GM19239 (cell line): ENCODE data around the gene C11orf16.
"Not testable (repeated sequence)": the region's sequence is repeated elsewhere in the genome, so short reads cannot be mapped to it uniquely, and the experiment has no call there.

Source experiments
- DNase-seq: peaks from one replicate; pipeline ENCODE4 v3.0.0; 2011; ENCODE audit warnings: low spot score; ENCODE audit not compliant: insufficient read length
- FAIRE-seq: peaks from 2 replicates; lab custom pipeline; 2011; peaks lifted over from hg19 to GRCh38; lab: Jason Lieb, UNC

The C11orf16 gene, protein sequence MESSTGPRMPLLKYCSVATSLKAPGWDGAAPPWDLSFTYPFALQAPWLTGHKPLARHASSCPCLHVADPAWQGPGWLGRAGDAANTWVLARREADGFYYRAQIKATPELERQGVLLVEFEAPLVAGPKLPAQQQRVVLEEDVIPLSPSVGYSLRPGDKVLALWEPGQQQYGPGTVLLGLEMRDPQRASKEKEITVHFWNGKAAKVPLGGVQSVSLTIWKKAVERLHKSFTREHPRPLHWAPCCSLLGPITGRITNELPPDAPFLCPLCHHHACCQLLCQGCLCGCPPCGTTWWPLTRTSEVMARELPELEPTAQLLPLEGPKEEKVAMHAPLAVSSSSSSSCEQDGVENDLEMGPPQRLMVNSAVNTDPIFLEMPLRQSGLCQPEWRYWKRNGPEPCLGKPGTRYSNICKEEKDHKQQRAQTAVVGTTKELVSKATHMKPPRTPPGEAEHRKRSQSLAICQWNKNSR

DNA sequence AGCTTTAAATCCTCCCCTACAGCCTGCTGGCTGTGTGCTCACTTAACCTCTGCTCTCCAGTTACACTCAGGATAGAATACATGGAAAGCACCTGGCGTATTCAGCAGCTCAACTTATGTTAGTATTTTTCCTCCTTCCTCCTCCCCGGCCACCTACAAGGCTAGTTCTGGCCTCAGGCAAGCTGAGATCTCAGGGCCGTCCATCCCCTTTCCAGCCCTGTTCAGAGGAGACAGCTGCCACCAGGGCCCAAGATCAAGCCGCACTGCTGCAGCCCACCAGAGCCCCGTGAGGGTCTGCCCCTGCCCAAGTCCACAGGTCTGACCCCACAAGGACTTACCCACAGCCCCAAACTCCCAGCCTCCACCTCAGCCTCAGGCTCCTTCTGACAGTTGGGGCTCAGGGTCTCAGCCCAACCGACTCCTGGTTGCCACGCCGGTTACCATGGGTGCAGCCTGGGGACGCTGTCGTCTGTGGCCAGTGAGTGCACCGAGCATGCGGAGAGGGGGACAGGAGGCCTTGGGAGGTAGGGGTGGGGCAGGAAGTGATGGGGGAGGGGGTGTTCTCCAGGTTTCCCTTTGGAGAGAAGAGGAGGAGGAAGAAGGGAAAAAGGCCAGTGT, at the start of gene C11orf16:
Gene C11orf16, minus strand, starts transcription at position 384 of the 617 bp plus-strand sequence. CDS start 639 bp downstream, outside the sequence.
- FAIRE-seq (no peak), DNase-seq (no peak)

DNA sequence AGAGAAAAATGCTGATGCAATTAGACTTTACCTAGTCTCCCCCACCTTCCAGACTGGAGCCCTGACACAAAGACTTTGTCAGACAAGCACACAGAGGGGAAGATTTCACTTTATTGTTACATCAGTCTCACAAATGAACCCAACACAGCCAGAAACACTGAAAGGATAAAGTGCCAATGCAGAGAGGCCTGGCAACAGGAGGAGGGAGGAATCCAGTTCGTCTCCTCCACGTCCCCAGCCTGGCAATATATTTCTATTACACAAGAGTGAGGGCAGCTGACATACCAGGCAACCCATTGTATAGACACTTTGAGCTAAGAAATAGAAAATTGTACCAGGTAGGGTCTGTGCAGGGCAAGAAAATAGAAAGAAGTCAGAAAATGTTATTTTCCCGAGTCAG, 47.7 kb upstream of the C11orf16 start:
- FAIRE-seq (no peak), DNase-seq (no peak)

DNA sequence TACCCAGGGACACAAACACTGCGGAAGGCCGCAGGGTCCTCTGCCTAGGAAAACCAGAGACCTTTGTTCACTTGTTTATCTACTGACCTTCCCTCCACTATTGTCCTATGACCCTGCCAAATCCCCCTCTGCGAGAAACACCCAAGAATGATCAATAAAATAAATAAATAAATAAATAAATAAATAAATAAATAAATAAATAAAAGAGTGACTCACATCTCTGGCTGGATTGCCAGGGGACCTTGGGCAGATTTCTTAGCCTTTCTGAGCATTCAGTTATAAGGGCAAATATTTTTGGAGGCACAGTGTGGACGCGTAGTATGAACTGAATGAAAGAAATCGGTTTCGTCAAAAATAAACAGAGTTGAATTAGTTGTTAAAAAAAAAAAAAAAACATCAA, 46.6 kb upstream of the C11orf16 start:
- FAIRE-seq, result peak; percentile 54
- not testable (repeated sequence) for DNase-seq

DNA sequence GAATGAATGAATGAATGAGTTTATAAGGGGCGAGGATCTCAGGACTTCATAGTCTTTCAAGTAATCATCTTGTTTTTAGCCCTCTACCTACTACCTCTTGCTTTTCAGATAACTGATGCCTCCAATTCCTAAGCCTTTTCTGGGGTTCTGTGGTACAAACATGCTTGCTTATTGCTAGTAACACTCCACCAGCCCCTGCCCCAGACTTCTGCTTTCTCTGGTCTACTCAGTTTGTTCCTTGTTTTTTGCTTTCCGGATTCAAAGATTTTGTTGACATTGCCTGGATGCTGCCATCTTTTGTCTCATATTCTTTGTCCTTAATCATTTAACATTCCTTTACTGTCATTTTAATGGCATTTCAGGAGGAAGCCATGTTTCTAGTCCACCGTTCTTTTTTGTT, 40.4 kb upstream of the C11orf16 start:
- DNase-seq (no peak), FAIRE-seq (no peak)

DNA sequence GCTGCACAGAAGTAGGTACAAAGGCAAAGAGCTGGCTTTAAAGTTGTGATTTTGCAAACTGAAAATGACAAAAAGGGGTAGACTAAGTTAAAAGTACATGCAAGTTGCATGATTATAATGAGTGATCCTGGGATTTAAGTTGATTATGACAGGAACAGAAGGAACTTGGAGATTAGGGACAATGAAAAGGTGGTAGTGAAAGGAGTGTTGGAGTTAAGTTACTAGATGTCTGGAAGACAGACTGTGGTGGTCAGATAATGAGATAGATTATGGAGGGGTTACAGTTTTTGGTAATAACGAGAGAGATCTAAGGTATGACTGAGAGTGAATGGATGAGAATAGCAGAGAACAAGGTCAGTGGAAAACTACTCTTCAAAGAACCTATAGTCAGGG, 39.2 kb upstream of the C11orf16 start:
- DNase-seq (no peak), FAIRE-seq (no peak)

DNA sequence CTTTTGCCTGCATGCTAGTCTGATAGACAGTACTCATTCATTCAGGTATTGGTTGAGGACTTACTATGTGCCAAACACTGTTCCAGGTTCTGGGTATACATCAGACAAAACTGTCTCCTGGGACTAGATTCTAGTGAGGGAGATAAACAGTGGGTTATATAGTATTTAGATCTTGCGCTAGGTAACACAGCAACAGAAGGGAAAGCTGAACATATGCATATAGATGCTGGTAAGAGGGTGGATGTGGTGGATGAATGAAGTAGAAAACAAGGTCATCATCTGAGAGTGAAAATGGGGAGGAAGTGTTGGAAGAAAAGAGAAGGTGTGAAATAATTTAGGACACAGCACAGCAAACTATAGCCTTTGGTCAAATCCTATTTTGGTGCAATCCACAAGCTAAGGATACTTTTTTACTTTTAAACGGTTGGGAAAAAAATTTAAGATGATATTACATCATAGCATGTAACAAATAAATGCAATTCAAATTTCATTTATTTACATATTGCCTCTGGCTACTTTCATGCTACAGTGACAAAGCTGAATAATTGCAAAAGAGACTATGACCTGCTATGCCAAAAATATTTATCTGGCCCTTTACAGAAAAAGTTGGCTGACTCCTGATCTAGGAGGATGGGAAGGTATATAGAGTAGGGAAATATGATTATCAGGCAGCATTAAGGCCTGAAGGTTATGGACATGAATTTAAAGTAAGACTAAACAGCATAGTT, 38.6 kb upstream of the C11orf16 start:
- DNase-seq (no peak), FAIRE-seq (no peak)

DNA sequence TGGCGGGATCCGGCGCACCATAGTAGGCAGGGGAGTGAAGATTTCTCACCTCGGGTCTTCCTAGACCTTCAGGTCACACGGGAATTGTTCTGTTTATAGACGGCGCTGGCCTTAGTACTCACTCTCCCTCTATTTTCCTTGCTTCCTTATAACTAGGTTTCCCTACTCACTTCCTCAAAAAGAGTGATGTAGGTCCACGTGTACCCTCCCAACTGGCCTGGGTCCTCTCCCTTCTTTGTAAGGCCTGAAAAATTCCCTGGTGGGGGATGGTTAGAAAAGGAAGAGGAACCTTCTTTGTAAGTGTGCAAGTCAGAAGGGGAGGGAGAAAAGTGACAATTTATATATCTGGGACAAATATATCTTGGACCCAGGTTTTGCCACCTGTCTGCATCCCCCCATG, 34.4 kb upstream of the C11orf16 start:
- FAIRE-seq (no peak), DNase-seq (no peak)

DNA sequence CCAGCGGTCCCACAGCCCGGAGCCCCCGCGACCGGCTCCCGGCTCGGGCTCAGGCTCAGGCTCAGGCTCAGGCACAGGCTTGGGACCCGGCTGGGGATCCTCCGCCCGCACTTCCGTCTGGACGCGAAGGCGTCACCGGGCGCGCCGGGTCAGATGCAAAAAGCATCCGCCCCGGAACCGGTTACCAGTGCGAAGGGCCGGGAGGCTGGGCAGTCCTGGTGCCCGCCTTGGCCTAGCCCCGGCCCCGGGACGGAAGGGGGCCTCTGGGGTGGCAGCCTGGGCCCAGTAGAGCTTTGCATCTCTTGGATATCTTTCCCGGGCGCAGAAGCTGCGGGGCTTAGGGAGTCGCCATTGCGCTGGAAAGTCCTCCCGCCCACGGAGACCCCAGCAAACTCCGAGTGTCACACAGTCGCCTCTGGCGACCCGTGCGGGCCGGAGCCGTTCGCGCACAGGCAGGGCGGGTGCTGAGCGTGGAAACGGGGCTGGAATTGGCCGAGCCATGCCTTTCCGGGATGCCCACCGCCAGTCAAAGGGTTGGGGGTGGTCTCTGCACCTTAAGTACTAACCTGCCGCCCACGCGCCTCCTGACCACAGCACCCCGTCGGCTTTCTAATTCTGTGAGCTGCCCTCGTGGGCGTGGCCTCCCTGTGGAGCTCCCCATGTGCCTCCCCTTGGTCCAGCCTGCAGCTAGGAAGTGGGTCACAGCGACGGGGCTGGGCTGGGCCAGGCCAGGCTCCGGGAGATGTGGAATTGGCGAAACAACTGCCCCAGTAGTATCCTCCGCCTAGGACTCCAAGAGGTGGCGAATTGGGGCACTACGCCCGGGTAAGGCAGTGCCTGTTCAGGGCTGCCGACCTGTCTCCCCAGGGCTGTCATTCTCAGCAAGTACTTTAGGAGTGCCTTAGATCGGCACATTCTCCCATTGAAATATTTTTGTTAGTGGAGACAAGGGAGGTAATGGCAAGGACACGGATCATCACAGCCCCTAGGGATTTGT, 31.9 kb upstream of the C11orf16 start, which contains the start of gene TMEM9B:
Gene TMEM9B, minus strand, starts transcription at position 119 of the 997 bp plus-strand sequence. CDS start 129 bp downstream, outside the sequence.
- FAIRE-seq, result peak; percentile 91
- DNase-seq, result peak; percentile 66

DNA sequence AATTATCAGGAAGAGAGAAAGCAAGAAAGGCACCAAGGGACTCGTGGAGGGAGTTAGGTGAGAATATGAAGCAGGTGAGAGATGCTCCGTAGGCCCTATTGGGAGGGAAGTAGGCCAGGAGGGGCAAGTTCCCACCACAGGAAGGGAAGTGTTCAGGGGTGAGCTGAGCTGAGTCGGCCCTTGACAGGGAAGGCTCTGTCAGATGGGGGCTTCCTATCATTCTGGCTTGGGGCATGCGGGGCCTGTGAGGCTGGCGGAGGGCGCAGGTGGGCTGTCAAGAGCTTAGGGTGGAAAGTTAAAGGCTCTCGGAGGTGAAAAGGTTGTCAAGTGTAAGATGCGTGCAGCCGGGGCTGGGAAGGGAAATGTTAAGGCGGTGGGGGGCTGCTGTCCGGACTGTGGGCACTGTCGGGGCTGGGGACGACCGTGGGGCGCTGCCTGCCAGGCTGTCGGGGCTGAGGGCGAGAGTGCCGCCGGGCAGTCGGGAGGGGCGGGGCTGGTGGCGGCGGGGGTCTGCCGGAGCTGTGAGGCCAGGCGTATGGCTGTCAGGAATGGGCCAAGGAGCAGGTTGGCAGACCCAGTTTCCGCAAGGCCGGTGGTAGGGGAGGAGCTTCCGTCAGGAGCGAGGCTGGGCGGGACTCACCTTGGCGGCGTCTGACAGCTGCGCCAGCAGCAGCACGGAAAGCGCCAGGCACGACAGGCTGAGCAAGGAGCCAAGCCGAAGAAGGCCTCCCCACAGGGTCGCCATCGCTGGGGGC, 31.0 kb upstream of the C11orf16 start:
- DNase-seq (peak; percentile 64), FAIRE-seq (peak; percentile 89)

DNA sequence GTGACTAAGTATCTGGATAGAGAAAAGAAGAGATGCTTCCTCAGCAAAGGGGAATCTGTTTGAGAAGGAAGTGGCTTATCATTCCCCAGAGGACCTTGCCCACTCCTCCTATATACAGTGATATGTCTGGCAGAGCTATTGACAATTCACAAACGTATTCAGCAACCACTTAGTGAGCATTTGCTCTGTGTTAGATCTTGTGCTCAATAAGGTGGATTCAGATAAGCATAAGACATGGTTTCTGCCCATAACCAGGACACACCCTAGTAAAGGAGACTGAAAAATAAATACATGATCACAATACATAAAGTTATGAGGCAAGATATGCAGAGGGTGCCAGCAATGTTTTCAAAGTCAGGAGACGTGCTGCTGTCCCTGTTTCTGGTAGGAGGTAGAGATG, 30.1 kb upstream of the C11orf16 start:
- FAIRE-seq (peak; percentile 44), DNase-seq (no peak)

DNA sequence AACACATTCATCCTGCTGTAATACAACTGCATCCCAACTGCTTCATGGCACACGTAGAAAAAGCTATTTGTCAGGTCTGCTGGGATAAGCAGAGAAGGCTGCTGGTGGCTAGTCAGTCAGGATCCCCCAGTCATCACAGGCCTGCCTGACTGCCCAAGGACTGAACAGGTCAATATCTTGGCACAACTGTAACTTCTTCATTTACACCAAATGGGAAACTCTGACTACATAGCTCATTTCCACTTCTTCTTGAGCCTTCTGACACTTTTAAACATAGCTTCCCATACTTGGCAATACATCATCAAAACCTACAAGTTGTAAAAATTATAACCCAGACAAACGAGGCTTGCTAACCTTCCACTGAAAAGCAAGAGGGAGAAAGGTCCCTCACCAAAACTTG, 28.7 kb upstream of the C11orf16 start:
- FAIRE-seq (no peak), DNase-seq (no peak)

DNA sequence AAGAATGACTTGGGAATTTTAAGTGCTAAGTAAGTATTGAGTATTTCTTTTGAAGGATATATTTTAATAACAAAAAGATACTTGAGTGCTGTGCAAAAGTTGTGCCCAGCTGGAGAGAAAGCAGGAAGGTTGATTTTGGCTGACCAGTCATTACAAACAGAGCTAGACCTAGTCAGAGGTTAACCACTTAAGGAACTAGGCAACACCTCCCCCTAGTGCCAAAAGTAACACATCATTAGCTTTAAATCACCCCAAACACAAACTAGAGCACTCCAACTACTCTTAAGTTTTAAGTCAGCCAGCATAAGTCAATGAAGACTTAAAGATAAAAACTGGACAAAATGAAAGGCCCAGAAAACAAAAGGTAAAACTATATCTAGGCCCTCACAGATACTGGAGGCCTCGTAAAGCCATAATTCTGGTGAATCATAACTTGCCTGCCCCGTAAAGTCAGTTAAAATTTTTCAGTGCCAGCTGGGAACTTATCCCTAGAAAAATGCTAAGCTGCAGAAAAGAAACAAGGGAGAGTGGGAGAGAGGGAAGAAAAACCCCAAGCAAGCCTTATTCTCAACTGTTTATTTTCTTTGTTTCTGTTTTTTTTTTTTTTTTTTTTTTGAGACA, 26.9 kb upstream of the C11orf16 start:
- FAIRE-seq, result peak; percentile 93
- peak; percentile 68 for DNase-seq

DNA sequence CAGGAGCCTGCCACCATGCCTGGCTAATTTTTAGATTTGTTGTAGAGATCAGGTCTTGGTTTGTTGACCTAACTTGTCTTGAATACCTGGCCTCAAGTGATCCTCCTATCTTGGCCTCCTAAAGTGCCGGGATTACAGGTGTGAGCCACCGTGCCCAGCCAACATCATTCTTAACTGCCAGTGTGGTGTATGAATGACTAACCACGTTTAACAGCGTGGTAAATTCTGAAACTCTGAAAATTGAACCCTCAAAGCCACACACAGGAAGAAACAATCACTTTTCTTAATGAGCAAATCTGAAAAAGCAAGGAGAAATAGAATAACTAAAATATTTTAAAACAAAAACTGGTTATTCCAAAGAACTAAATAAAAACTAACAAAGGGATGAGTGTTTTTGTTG, 24.1 kb upstream of the C11orf16 start:
- no peak for FAIRE-seq
- no peak for DNase-seq

DNA sequence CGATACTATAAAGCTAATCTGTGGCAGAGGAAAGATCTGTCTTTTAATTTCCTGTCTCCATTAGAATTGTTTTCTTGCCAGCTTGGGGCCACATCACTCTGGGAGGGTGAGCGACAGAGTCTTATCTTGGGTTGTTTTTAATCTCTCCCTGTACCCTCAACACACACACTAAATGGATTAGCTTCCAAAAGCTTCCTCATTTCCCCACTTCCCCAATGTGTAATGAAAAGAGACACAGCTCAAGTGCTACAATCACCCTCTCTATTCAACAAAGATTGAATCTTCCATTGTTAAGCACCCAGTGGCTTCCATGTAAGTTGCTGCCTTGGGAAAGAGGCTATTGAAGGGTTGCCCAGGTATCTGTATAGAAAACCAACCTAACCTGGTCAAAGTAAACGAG, 16.1 kb upstream of the C11orf16 start:
- DNase-seq, result no peak
- FAIRE-seq, result no peak

DNA sequence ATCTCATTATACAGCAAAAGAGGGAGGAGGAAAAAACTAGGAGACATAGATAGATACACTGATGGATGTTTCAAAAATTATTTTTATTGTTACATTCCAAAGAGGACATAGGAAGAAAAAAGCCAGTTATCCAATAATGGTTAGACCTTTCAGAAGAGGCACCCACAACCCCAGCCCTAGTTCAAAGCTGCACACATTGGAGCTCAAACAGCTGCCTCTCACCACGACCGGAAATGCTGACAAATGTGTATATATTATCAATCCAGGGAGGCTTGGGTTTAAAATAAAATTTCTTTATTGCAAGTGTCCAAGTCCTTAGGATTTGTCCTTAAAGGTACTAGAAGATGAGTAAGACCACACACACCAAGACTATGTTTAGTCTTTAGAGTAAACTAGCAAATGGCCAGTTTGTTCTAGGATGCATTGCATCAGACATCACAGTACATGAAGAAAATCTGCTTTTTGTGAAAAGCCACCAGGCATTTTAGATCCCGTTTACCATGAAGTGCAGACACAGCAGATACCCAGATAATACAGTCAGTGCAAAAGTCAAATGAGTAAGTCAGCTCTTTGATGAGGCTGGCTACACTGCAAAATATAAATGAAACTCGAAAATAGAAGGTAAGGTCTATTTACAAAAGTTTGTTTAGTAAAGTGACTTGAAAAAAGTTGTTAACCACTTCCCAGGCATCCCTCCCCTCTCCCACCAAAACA, 14.6 kb upstream of the C11orf16 start:
- FAIRE-seq (no peak), DNase-seq (no peak)

DNA sequence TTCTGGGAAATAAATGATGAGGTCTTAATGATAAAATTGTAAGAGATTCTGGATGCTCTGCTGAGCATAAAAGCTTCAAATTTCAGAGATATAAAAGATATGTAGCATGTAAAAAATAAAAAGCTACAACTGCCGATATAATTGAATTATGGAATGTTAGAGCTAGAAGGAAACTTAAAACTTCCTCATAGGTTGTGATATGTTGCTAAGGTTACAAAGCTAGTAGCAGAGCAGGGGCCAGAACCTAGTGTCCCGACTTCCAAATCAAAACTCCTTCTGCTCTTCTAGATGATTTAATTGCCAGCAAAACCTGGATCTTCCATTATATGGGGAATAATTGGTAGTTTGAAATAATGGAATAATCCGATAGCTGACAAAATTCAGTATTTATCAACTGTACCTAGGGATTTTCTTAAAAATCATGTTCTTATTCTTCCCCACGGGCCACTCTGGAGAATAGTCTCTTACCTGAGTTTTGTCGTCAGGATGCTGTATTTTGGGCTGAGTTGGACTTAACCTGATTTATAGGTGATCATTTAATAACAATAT, 9.8 kb upstream of the C11orf16 start, which contains the start of gene ASCL3:
Gene ASCL3, minus strand, starts transcription at position 499 of the 549 bp plus-strand sequence. CDS start 4,855 bp downstream, outside the sequence.
- DNase-seq (no peak), FAIRE-seq (no peak)

DNA sequence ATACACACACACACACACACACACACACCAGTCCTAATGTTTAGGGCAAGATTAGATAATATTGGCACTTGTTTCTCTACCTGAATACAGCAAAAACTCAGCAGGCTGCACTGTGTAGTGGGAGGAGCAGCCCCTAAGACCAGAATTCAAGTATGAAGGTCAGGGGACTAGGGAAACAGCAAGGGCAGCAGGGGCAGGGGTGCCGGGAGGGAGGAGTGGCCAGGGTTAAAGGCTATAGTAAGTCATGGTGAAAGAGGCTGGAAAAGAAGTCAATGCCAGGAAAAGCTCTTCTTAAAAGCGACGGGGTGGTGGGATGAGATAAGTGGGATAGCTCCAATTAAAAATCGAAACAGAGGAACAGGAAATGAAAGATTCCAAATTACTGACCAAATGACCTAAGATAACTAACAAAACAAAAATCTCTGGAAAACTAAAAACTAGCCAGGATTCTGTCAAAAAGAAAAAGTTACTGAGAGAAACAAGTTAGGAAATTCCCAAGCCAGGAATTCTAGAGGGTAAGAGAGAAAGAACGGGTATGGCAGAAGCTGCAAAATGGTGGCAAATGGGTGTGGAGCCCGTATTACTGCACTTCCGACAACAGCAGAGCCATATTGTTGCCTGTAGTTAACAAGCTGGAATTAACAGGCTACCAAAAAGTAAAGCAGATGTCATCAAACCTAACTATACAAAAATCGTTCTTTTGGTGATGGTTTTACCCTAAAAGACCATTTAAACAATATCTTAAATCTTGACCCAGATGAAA, 8.8 kb upstream of the C11orf16 start:
- DNase-seq (no peak), FAIRE-seq (no peak)
